ENCODE measurements around the gene ZNF574.

The ZNF574 gene

GRCh38 chr19:42065051-42065450, 10.9 kb upstream of the ZNF574 start:
- intact Hi-C loops (cut with DNase I; ENCODE audit: low total_unique reads): no loop called here
- no peaks in the 10 kb centered on the region for H3K9me3 ChIP-seq
- peaks cover 15 to 51% (median 31%) of the 10 kb centered on the region in 3 donors for H3K36me3 ChIP-seq
- no peak overlapping the region for H3K4me3 ChIP-seq
- DNase-seq: no peak
- H3K27ac ChIP-seq: no peak overlapping the region
- no peaks in the 10 kb centered on the region for H3K27me3 ChIP-seq
- peaks cover 0 to 31% (median 15%) of the 10 kb centered on the region in 4 donors for H3K4me1 ChIP-seq
- TF ChIP-seq, protein P1, sequence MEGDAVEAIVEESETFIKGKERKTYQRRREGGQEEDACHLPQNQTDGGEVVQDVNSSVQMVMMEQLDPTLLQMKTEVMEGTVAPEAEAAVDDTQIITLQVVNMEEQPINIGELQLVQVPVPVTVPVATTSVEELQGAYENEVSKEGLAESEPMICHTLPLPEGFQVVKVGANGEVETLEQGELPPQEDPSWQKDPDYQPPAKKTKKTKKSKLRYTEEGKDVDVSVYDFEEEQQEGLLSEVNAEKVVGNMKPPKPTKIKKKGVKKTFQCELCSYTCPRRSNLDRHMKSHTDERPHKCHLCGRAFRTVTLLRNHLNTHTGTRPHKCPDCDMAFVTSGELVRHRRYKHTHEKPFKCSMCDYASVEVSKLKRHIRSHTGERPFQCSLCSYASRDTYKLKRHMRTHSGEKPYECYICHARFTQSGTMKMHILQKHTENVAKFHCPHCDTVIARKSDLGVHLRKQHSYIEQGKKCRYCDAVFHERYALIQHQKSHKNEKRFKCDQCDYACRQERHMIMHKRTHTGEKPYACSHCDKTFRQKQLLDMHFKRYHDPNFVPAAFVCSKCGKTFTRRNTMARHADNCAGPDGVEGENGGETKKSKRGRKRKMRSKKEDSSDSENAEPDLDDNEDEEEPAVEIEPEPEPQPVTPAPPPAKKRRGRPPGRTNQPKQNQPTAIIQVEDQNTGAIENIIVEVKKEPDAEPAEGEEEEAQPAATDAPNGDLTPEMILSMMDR (IDR thresholded peaks at IDR 0.05): no peak

DNA sequence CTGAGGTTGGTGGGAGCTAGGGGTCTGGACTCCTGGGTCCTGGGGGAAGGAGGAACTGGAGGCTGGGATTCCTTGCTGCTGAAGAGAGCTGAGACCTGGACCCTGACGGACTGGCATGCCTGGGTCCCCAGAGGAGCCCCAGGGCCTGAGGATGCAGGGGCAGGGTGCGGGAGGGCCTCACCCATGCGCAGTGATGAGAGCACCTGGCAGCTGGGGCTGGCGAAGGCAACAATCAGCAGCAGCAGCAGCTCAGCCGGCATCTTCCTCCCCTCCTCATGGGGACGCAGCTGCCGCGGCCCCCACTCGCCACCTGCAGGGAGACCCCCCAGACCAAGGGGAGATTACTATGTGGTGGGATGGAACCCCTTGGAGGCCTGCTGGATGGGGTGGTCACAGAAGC, 10.5 kb upstream of the ZNF574 start:
- Histone ChIP-seq H3K4me1 (peaks cover 0 to 35% (median 18%) of the 10 kb centered on the region in 4 donors), H3K27me3 (no peaks in the 10 kb centered on the region), H3K4me3 (no peak overlapping the region), H3K9me3 (no peaks in the 10 kb centered on the region), H3K36me3 (peaks cover 15 to 46% (median 31%) of the 10 kb centered on the region in 3 donors), H3K27ac (no peak overlapping the region)
- intact Hi-C loops (cut with DNase I; ENCODE audit: low total_unique reads): no loop called here
- no peak for DNase-seq
- TF ChIP-seq, protein P1 (IDR thresholded peaks at IDR 0.05): no peak

GRCh38 chr19:42066075-42066754, 9.8 kb upstream of the ZNF574 start:
- intact Hi-C loops (cut with DNase I; ENCODE audit: low total_unique reads): no loop called here
- Histone ChIP-seq H3K4me1 (peaks cover 0 to 38% (median 20%) of the 10 kb centered on the region in 4 donors), H3K27me3 (no peaks in the 10 kb centered on the region), H3K9me3 (no peaks in the 10 kb centered on the region), H3K4me3 (no peak overlapping the region), H3K36me3 (peaks cover 15 to 42% (median 31%) of the 10 kb centered on the region in 3 donors), H3K27ac (no peak overlapping the region)
- no peak for DNase-seq
- TF ChIP-seq, protein P1 (IDR thresholded peaks at IDR 0.05): no peak

- no peak overlapping the region for H3K4me3 ChIP-seq
- intact Hi-C loops (cut with DNase I; ENCODE audit: low total_unique reads): no loop called here
- H3K27ac ChIP-seq: no peak overlapping the region
- no peaks in the 10 kb centered on the region for H3K27me3 ChIP-seq
- peaks cover 14 to 30% (median 21%) of the 10 kb centered on the region in 3 donors for H3K36me3 ChIP-seq
- H3K9me3 ChIP-seq: no peaks in the 10 kb centered on the region
- H3K4me1 ChIP-seq: peaks cover 0 to 38% (median 20%) of the 10 kb centered on the region in 4 donors
- DNase-seq: no peak
- TF ChIP-seq, protein P1 (IDR thresholded peaks at IDR 0.05): no peak
Measured at GRCh38 chr19:42067315-42067888, 8.6 kb upstream of the ZNF574 start.

DNA sequence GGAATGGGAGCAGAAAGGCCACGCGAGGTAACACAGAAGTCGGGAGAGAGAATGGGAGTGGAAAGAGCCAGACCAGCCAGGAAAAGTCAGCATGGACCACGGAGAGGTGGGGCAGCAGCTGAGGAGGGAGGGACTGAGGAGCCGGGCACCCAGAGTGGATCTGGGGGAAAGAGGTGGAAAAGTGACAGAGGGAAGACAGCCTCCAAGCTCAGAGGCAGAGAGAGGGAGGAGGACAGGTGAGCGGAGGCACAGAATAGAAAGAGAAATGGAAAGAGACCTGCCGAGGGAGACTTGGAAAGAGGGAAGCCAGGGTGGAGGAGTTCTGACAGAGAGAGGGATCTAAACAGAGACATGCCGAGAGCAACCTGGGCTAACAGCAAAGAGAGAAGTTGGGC, 7.6 kb upstream of the ZNF574 start:
- H3K4me3 ChIP-seq: peak overlapping the region; percentile 56 to 63
- H3K36me3 ChIP-seq: peaks cover 10 to 20% (median 12%) of the 10 kb centered on the region in 3 donors
- TF ChIP-seq, protein P1 (IDR thresholded peaks at IDR 0.05): no peak
- peaks cover 0 to 38% (median 20%) of the 10 kb centered on the region in 4 donors for H3K4me1 ChIP-seq
- H3K27me3 ChIP-seq: no peaks in the 10 kb centered on the region
- intact Hi-C loops (cut with DNase I; ENCODE audit: low total_unique reads): no loop called here
- peak overlapping the region; percentile 74 to 87 for H3K27ac ChIP-seq
- no peaks in the 10 kb centered on the region for H3K9me3 ChIP-seq
- no peak for DNase-seq
